Lower leg skin (tissue), 3 donors: Measurements from ENCODE around the gene PCBP4.

Source experiments
- POLR2A ChIP-seq, 2 donors: fragments of 450-650 bp; IDR thresholded peaks; one replicate each; pipeline ENCODE4 v1.6.1; 2016 to 2017; ENCODE audit warnings: antibody characterized with exemption in 2 of 2, mild to moderate bottlenecking in 1 of 2, moderate library complexity in 1 of 2
- TF ChIP-seq, protein P1 (sequence below), 3 donors: fragments of 450-650 bp; IDR thresholded peaks; one replicate each; pipeline ENCODE4 v1.5.1; 2016; ENCODE audit warnings: antibody characterized with exemption in 3 of 3, mild to moderate bottlenecking in 3 of 3, moderate library complexity in 2 of 3

DNA sequence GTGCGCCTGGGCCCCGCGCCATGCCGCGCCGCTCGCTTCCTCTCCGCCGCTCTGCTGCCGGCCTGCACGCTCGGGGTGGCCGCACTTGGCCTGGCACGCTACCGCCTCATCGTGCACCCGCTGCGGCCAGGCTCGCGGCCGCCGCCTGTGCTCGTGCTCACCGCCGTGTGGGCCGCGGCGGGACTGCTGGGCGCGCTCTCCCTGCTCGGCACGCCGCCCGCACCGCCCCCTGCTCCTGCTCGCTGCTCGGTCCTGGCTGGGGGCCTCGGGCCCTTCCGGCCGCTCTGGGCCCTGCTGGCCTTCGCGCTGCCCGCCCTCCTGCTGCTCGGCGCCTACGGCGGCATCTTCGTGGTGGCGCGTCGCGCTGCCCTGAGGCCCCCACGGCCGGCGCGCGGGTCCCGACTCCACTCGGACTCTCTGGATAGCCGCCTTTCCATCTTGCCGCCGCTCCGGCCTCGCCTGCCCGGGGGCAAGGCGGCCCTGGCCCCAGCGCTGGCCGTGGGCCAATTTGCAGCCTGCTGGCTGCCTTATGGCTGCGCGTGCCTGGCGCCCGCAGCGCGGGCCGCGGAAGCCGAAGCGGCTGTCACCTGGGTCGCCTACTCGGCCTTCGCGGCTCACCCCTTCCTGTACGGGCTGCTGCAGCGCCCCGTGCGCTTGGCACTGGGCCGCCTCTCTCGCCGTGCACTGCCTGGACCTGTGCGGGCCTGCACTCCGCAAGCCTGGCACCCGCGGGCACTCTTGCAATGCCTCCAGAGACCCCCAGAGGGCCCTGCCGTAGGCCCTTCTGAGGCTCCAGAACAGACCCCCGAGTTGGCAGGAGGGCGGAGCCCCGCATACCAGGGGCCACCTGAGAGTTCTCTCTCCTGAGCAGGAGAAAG, 11.1 kb downstream of the PCBP4 start:
- TF ChIP-seq, protein P1, sequence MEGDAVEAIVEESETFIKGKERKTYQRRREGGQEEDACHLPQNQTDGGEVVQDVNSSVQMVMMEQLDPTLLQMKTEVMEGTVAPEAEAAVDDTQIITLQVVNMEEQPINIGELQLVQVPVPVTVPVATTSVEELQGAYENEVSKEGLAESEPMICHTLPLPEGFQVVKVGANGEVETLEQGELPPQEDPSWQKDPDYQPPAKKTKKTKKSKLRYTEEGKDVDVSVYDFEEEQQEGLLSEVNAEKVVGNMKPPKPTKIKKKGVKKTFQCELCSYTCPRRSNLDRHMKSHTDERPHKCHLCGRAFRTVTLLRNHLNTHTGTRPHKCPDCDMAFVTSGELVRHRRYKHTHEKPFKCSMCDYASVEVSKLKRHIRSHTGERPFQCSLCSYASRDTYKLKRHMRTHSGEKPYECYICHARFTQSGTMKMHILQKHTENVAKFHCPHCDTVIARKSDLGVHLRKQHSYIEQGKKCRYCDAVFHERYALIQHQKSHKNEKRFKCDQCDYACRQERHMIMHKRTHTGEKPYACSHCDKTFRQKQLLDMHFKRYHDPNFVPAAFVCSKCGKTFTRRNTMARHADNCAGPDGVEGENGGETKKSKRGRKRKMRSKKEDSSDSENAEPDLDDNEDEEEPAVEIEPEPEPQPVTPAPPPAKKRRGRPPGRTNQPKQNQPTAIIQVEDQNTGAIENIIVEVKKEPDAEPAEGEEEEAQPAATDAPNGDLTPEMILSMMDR (IDR thresholded peaks at IDR 0.05), result no peak
- no peak for TF ChIP-seq POLR2A (IDR thresholded peaks at IDR 0.05)
